ENCODE measurements around the gene CSAG1. TPM values are rescaled to one million over a fixed set of nuclear protein-coding genes. Genes with fewer than 3 reads are reported as not detected.
"Not testable (repeated sequence)": the region's sequence is repeated elsewhere in the genome, so short reads cannot be mapped to it uniquely, and the experiment has no call there.

CSAG1 gene, protein sequence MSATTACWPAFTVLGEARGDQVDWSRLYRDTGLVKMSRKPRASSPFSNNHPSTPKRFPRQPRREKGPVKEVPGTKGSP
- total RNA-seq (not detected in 2 replicates), polyA plus RNA-seq (not detected in 2 replicates)

DNA sequence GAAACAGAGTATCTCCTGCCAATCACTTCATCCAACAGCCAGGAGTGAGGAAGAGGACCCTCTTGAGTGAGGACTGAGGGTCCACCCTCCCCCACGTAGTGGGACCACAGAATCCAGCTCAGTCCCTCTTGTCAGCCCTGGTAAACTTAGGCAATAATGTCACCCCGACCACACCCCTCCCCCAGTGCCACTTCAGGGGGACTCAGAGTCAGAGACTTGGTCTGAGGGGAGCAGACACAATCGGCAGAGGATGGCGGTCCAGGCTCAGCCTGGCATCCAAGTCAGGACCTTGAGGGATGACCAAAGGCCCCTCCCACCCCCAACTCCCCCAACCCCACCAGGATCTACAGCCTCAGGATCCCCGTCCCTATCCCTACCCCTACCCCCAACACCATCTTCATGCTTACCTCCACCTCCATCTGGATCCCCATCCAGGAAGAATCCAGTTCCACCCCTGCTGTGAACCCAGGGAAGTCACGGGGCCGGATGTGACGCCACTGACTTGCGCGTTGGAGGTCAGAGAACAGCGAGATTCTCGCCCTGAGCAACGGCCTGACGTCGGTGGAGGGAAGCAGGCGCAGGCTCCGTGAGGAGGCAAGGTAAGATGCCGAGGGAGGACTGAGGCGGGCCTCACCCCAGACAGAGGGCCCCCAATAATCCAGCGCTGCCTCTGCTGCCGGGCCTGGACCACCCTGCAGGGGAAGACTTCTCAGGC lies at the start of gene CSAG1, which contains the start of gene MAGEA12:
CSAG1 (minus strand) TSS at position 461 of the 715 bp plus-strand sequence. CDS start 1,261 bp downstream, outside the sequence.
MAGEA12 (plus strand) TSS at position 497 of the 715 bp plus-strand sequence. CDS start 2,405 bp downstream, outside the sequence.
- no peaks in the 10 kb centered on the region for H3K9me3 ChIP-seq (ENCODE audit: low read depth)
- H2AFZ ChIP-seq, result no peak within 1 kb of the TSS
- H3K4me3 ChIP-seq, result no peak within 1 kb of the TSS
- H3K79me2 ChIP-seq, result no peaks in the 10 kb centered on the region
- H3K27ac ChIP-seq, result no peak within 1 kb of the TSS
- H3K4me2 ChIP-seq, result no peak within 1 kb of the TSS
- no peak for DNase-seq (ENCODE audit: low spot score)
- H3K36me3 ChIP-seq (replicated peaks; ENCODE audit: insufficient read depth, low read depth), result no peaks in the 10 kb centered on the region
- 89% methylated on average over 15 of the region's 21 CpGs for WGBS (ENCODE audit: low lambda C conversion rate, missing lambda C conversion rate)
- H3K4me1 ChIP-seq (ENCODE audit: insufficient read depth), result no peaks in the 10 kb centered on the region
- TF ChIP-seq EZH2 (IDR thresholded peaks at IDR 0.05; ENCODE audit: borderline replicate concordance) (no peak), EZH2phosphoT487 (IDR thresholded peaks at IDR 0.05; ENCODE audit: low read depth, severe bottlenecking, unreplicated experiment) (no peak)
- TF ChIP-seq, protein P1, sequence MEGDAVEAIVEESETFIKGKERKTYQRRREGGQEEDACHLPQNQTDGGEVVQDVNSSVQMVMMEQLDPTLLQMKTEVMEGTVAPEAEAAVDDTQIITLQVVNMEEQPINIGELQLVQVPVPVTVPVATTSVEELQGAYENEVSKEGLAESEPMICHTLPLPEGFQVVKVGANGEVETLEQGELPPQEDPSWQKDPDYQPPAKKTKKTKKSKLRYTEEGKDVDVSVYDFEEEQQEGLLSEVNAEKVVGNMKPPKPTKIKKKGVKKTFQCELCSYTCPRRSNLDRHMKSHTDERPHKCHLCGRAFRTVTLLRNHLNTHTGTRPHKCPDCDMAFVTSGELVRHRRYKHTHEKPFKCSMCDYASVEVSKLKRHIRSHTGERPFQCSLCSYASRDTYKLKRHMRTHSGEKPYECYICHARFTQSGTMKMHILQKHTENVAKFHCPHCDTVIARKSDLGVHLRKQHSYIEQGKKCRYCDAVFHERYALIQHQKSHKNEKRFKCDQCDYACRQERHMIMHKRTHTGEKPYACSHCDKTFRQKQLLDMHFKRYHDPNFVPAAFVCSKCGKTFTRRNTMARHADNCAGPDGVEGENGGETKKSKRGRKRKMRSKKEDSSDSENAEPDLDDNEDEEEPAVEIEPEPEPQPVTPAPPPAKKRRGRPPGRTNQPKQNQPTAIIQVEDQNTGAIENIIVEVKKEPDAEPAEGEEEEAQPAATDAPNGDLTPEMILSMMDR (IDR thresholded peaks at IDR 0.05; ENCODE audit: poor library complexity), result no peak
- no peaks in the 10 kb centered on the region for H3K9me2 ChIP-seq (replicated peaks; ENCODE audit: insufficient read depth)
- H4K20me1 ChIP-seq (ENCODE audit: insufficient read depth, poor library complexity, severe bottlenecking), result no peaks in the 10 kb centered on the region
- no peaks in the 10 kb centered on the region for H3K27me3 ChIP-seq

DNA sequence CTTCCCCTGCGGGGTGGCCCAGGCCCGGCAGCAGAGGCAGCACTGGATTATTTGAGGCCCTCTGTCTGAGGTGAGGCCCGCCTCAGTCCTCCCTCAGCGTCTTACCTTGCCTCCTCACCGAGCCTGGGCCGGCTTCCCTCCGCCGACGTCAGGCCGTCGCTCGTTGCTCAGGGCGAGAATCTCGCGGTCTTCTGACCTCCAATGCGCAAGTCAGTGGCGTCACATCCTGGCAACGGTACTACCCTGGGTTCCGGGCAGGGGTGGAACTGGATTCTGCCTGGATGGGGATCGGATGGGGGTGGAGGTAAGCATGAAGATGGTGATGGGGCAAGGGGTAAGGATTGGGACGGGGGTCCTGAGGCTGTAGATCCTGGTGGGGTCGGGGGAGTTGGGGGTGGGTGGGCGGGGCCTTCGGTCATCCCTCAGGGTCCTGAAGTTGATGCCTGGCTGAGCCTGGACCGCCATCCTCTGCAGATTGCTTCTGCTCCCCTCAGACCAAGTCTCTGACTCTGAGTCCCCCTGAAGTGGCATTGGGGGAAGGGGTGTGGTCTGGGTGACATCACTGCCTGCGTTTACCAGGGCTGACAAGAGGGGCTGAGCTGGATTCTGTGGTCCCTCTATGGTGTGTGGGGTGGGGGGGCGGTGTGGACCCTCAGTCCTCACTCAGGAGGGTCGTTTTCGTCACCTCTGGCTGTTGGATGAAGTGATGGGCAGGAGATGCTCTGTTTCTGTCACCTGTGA lies 36.2 kb upstream of the CSAG1 start, which contains the start of gene MAGEA6:
MAGEA6 (minus strand) TSS at position 141 of the 741 bp plus-strand sequence. CDS start 2,039 bp downstream, outside the sequence.
- H3K79me2 ChIP-seq; H3K9me3 ChIP-seq (ENCODE audit: low read depth); H3K36me3 ChIP-seq (replicated peaks; ENCODE audit: insufficient read depth, low read depth); H3K27ac ChIP-seq; H3K4me3 ChIP-seq; H3K9me2 ChIP-seq (replicated peaks; ENCODE audit: insufficient read depth); H3K27me3 ChIP-seq; DNase-seq (ENCODE audit: low spot score); H3K4me1 ChIP-seq (ENCODE audit: insufficient read depth); H4K20me1 ChIP-seq (ENCODE audit: insufficient read depth, poor library complexity, severe bottlenecking); H3K4me2 ChIP-seq; H2AFZ ChIP-seq: not testable (repeated sequence)
- WGBS (ENCODE audit: low lambda C conversion rate, missing lambda C conversion rate), result 94% methylated on average over 2 of the region's 29 CpGs

GRCh38 chrX:152766562-152766961 lies 33.0 kb upstream of the CSAG1 start:
- not testable (repeated sequence) for DNase-seq (ENCODE audit: low spot score); H3K4me2 ChIP-seq

DNA sequence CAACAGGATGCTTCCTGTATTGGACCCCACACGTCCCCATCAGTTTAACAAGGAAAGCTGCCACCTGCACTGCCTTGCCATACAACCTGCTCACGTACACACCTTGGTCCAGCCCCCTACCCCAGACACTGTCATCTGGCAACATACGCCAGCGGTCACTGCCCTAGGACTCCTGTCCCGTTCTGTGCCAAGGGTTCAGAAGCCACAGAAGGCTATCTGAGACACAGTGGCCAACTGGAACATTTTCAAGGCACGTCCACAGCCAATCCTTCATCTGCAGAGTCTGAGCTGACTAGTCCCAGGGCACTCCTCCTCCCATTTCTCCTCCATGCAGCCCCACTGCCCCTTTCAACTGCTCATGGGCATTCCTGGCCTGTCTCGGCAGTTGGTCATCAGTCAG lies 28.1 kb upstream of the CSAG1 start:
- H3K27ac ChIP-seq; H3K79me2 ChIP-seq; H3K4me1 ChIP-seq (ENCODE audit: insufficient read depth); H3K27me3 ChIP-seq; H3K36me3 ChIP-seq (replicated peaks; ENCODE audit: insufficient read depth, low read depth); H3K4me3 ChIP-seq; H3K9me3 ChIP-seq (ENCODE audit: low read depth); DNase-seq (ENCODE audit: low spot score); H4K20me1 ChIP-seq (ENCODE audit: insufficient read depth, poor library complexity, severe bottlenecking); H2AFZ ChIP-seq; H3K9me2 ChIP-seq (replicated peaks; ENCODE audit: insufficient read depth); H3K4me2 ChIP-seq: not testable (repeated sequence)
- WGBS (ENCODE audit: low lambda C conversion rate, missing lambda C conversion rate), result 64% methylated on average over 5 of the region's 7 CpGs

More at GRCh38 chrX:152766562-152766961, 33.0 kb upstream of the CSAG1 start:
- H3K36me3 ChIP-seq (replicated peaks; ENCODE audit: insufficient read depth, low read depth); H3K9me2 ChIP-seq (replicated peaks; ENCODE audit: insufficient read depth); H3K4me1 ChIP-seq (ENCODE audit: insufficient read depth); H3K79me2 ChIP-seq; H4K20me1 ChIP-seq (ENCODE audit: insufficient read depth, poor library complexity, severe bottlenecking); H3K27ac ChIP-seq; H2AFZ ChIP-seq; H3K27me3 ChIP-seq; H3K4me3 ChIP-seq; H3K9me3 ChIP-seq (ENCODE audit: low read depth): not testable (repeated sequence)
- WGBS (ENCODE audit: low lambda C conversion rate, missing lambda C conversion rate), result 73% methylated on average over 9 of the region's 9 CpGs

DNA sequence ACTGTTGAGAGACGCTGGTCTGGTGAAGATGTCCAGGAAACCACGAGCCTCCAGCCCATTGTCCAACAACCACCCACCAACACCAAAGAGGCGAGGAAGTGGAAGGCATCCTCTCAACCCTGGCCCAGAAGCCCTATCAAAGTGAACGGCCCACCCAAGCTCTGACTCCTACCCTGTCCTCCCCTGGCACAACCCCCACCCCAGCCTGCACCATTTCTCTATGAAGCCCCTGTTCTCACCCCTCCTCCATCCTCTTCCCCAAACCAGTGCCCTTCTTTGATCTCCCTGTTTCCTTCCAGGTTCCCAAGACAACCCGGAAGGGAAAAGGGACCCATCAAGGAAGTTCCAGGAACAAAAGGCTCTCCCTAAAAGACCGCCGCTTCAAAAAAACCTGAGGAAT lies 26.0 kb upstream of the CSAG1 start:
- H3K79me2 ChIP-seq; H3K4me1 ChIP-seq (ENCODE audit: insufficient read depth); DNase-seq (ENCODE audit: low spot score); H3K27ac ChIP-seq; H3K9me3 ChIP-seq (ENCODE audit: low read depth); H3K27me3 ChIP-seq; H3K9me2 ChIP-seq (replicated peaks; ENCODE audit: insufficient read depth); H4K20me1 ChIP-seq (ENCODE audit: insufficient read depth, poor library complexity, severe bottlenecking); H2AFZ ChIP-seq; H3K4me3 ChIP-seq; H3K4me2 ChIP-seq; H3K36me3 ChIP-seq (replicated peaks; ENCODE audit: insufficient read depth, low read depth): not testable (repeated sequence)
- WGBS (ENCODE audit: low lambda C conversion rate, missing lambda C conversion rate), result 71% methylated on average over 3 of the region's 7 CpGs

DNA sequence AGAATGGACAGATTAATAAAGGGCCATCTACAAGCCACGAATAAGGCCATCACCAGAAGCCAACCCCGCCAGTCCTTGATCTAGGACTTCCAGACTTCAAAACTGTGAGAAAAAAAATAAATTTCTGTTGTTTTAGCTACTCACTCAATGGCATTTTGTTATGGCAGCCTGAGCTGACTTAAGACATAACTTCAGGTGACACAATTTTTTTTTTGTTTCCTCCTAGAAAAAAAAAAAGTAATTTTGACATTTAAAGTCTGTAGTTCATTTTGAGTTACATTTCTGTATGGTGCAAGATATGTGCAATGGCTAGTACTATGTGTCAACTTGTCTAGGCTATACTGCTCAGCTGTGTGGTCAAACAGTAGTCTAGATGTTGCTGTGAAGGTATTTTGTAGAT lies 25.4 kb upstream of the CSAG1 start, which contains the start of gene CSAG3:
CSAG3 (plus strand) TSS at position 301 of the 400 bp plus-strand sequence.
- not testable (repeated sequence) for H3K4me3 ChIP-seq
- whole genome bisulfite sequencing (ENCODE audit: low lambda C conversion rate, missing lambda C conversion rate), result no CpG with 5 or more reads among the region's 2 CpGs

DNA sequence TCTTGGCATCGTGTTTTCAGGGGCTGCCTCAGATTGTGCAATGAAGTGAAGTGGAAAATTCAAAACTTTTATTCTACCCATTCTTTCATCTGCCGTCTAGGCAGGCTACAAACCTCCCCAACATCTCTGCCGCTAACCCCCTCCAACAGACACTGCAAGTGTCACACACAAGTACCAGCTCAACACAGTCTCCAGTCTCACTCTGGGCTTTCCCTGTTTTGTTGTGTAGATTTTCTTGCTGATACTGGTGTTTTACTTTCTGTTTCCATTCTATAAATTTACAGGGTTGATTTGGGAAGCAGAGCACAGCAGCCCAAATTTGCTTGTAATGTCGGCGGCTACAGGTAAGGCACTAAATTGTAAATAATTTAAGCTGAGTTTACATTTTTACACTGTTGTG lies 21.4 kb upstream of the CSAG1 start:
- H3K27me3 ChIP-seq; H3K9me3 ChIP-seq (ENCODE audit: low read depth); H3K4me3 ChIP-seq; H3K9me2 ChIP-seq (replicated peaks; ENCODE audit: insufficient read depth); H3K36me3 ChIP-seq (replicated peaks; ENCODE audit: insufficient read depth, low read depth); H2AFZ ChIP-seq; H3K4me1 ChIP-seq (ENCODE audit: insufficient read depth); DNase-seq (ENCODE audit: low spot score); H3K79me2 ChIP-seq; H4K20me1 ChIP-seq (ENCODE audit: insufficient read depth, poor library complexity, severe bottlenecking); H3K27ac ChIP-seq; H3K4me2 ChIP-seq: not testable (repeated sequence)
- no CpG with 5 or more reads among the region's 5 CpGs for WGBS (ENCODE audit: low lambda C conversion rate, missing lambda C conversion rate)

More for the DNA sequence above, 25.4 kb upstream of the CSAG1 start, which contains the start of gene CSAG3:
- not testable (repeated sequence) for H3K79me2 ChIP-seq; H3K9me2 ChIP-seq (replicated peaks; ENCODE audit: insufficient read depth); H3K36me3 ChIP-seq (replicated peaks; ENCODE audit: insufficient read depth, low read depth); H2AFZ ChIP-seq; H3K4me1 ChIP-seq (ENCODE audit: insufficient read depth); DNase-seq (ENCODE audit: low spot score); H3K4me2 ChIP-seq; H4K20me1 ChIP-seq (ENCODE audit: insufficient read depth, poor library complexity, severe bottlenecking); H3K27ac ChIP-seq; H3K9me3 ChIP-seq (ENCODE audit: low read depth); H3K27me3 ChIP-seq
